ENCODE data around the gene PFN3.

- no peak for TF ChIP-seq POLR2A (IDR thresholded peaks at IDR 0.05)
- no peak for TF ChIP-seq CTCF (IDR thresholded peaks at IDR 0.05)
These were observed 10.1 kb upstream of the PFN3 start for GRCh38 chr5:177410575-177410974.
